Measurements from ENCODE around the gene SPIRE1. TPM values are rescaled to one million over a fixed set of nuclear protein-coding genes. Genes with fewer than 3 reads are reported as not detected.

The SPIRE1 gene
- total RNA-seq, 1 donor from 2014 or later, result 16.9 TPM

DNA sequence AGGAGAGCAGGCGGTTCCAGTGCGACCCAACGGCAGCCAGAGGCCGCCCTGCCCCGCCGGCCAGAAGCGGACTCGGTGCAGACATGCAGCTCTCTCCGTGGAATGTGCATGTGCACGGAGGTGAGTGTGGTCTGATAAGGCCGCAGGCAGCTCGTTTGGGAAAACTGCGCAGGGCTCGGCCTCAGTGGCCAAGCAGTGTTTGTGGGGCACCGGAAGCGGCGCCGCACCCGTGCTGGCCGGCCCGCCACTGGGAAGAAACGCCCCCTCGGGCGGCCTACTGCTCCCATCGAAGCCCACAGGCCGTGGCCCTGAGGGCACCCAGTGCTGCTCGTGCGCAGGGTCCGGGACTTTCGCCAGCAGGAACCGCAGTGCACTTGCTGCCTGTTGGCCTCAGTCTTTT, 225.0 kb downstream of the SPIRE1 start:
- no peak overlapping the region for H3K27ac ChIP-seq
- H3K9me3 ChIP-seq, result no peaks in the 10 kb centered on the region
- TF ChIP-seq, protein P1, sequence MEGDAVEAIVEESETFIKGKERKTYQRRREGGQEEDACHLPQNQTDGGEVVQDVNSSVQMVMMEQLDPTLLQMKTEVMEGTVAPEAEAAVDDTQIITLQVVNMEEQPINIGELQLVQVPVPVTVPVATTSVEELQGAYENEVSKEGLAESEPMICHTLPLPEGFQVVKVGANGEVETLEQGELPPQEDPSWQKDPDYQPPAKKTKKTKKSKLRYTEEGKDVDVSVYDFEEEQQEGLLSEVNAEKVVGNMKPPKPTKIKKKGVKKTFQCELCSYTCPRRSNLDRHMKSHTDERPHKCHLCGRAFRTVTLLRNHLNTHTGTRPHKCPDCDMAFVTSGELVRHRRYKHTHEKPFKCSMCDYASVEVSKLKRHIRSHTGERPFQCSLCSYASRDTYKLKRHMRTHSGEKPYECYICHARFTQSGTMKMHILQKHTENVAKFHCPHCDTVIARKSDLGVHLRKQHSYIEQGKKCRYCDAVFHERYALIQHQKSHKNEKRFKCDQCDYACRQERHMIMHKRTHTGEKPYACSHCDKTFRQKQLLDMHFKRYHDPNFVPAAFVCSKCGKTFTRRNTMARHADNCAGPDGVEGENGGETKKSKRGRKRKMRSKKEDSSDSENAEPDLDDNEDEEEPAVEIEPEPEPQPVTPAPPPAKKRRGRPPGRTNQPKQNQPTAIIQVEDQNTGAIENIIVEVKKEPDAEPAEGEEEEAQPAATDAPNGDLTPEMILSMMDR (IDR thresholded peaks at IDR 0.05), result no peak
- intact Hi-C loops (cut with DNase I), result no loop called here
- H3K4me1 ChIP-seq, result no peaks in the 10 kb centered on the region
- peaks cover 33 to 37% of the 10 kb centered on the region in 2 donors for H3K36me3 ChIP-seq
- no peaks in the 10 kb centered on the region for H3K27me3 ChIP-seq
- no peak overlapping the region for H3K4me3 ChIP-seq
- DNase-seq (ENCODE audit: low spot score in 2 of 2), result no peak

DNA sequence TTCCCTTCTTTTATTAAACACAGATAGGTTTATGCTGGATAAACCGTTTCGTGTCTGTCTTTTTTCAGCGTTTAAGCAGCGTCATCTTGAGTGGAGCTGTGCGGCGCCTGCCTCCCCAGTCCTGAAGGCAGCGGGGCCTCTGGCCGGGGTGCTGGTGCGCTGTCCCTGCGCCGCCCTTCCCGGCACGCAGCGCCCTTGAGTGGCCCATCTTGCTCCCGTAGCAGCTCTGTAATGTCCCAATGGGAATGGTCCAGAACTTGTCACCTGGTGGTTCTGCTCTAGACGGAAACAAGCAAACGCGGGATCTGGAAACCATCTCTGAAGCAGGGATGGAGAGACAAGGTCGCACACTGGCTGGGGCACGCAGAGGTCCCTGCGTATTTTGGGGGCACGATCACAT, 225.7 kb downstream of the SPIRE1 start:
- intact Hi-C loops (cut with DNase I), result no loop called here
- H3K27ac ChIP-seq, result no peak overlapping the region
- no peak for DNase-seq (ENCODE audit: low spot score in 2 of 2)
- no peaks in the 10 kb centered on the region for H3K27me3 ChIP-seq
- H3K4me1 ChIP-seq, result no peaks in the 10 kb centered on the region
- H3K9me3 ChIP-seq, result no peaks in the 10 kb centered on the region
- peaks cover 34 to 37% of the 10 kb centered on the region in 2 donors for H3K36me3 ChIP-seq
- TF ChIP-seq, protein P1 (IDR thresholded peaks at IDR 0.05), result no peak
- no peak overlapping the region for H3K4me3 ChIP-seq

DNA sequence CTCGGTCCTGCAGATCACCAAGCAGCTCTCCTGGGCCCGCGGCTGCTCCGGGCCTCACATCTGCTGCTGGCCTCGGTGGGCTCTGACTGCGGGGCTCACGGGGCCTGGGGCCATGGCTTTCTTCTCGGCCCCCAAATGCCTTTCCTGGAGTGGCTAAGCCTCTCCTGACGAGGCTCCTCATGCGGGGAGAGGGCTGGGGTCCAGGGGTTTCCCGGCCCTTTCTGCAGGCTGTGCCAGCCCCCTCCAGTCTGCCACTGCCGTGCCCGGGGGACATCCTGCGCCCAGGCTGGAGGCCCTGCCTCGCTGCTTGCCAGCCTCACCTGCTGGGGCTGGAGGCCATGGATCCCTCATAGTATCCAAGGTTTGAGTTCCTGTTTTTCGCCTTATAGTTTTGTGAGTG, 226.3 kb downstream of the SPIRE1 start:
- no peak for DNase-seq (ENCODE audit: low spot score in 2 of 2)
- H3K27ac ChIP-seq, result no peak overlapping the region
- no peak overlapping the region for H3K4me3 ChIP-seq
- no peaks in the 10 kb centered on the region for H3K27me3 ChIP-seq
- no peaks in the 10 kb centered on the region for H3K9me3 ChIP-seq
- TF ChIP-seq, protein P1 (IDR thresholded peaks at IDR 0.05), result no peak
- H3K36me3 ChIP-seq, result peaks cover 34 to 41% of the 10 kb centered on the region in 2 donors
- H3K4me1 ChIP-seq, result no peaks in the 10 kb centered on the region
- intact Hi-C loops (cut with DNase I), result no loop called here

DNA sequence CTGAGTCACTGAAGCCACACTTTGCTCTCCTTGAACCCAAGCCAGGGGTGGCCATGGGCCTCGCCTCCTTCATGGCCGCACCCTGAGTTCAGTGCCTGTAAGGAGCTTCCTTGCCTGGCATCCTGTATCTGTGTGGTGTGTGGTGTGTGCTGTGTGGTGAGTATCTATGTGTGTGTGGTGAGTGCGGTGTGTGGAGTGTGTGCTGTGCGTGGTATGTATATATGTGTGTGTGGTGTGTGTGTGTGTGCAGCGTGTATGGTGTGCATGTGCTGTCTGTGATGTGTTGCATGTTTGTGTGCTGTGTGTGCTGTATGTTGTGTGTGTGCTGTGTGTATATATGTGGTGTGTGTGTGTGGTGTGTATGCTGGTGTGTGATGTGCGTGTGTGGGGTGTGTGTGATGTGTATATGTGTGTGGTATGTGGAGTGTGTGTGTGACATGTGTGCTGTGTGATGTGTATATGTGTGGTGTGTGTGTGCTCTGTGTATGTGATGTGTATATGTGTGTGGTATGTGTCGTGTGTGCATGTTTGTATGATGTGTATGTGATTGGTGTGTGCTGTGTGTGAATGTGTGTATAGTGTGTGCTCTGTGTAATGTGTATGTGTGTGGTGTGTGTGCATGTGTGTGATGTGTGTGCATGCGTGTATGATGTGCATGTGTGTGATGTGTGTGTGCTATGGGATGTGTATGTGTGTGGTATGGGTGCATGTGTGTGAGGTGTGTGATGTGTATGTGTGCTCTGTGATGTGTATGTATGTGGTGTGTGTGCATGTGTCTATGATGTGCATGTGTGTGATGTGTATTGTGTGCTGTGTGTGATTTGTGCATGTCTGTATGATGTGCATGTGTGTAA, 227.5 kb downstream of the SPIRE1 start:
- no peak for DNase-seq (ENCODE audit: low spot score in 2 of 2)
- Histone ChIP-seq H3K27me3 (no peaks in the 10 kb centered on the region), H3K4me1 (no peaks in the 10 kb centered on the region), H3K4me3 (no peak overlapping the region), H3K27ac (no peak overlapping the region), H3K9me3 (no peaks in the 10 kb centered on the region), H3K36me3 (peaks cover 32 to 37% of the 10 kb centered on the region in 2 donors)
- TF ChIP-seq, protein P1 (IDR thresholded peaks at IDR 0.05), result no peak
- intact Hi-C loops (cut with DNase I), result no loop called here

DNA sequence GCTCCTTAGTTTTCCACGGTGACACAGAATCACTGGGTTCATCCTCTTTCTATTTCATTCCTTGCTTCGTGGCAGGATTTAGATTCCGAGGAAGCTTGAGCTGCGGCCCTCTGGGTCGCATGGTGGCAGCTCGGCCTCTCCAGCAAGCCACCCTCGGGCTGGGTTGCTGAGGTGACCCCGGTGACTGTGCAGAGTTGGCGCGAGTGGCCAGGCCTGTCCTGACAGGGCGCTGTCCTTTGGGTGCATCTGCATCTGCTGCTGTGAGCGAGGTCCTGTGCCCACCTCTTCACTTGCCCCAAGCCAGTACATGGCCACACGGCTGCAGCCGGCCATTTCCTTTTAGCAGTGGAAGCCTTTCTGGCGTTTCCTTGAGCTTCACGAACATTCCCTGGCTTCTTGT, 228.4 kb downstream of the SPIRE1 start:
- intact Hi-C loops (cut with DNase I), result no loop called here
- Histone ChIP-seq H3K9me3 (no peaks in the 10 kb centered on the region), H3K27me3 (no peaks in the 10 kb centered on the region), H3K36me3 (peaks cover 32 to 37% of the 10 kb centered on the region in 2 donors), H3K27ac (no peak overlapping the region), H3K4me3 (no peak overlapping the region), H3K4me1 (no peaks in the 10 kb centered on the region)
- no peak for DNase-seq (ENCODE audit: low spot score in 2 of 2)
- TF ChIP-seq, protein P1 (IDR thresholded peaks at IDR 0.05), result no peak

Measured in ascending aorta (tissue), 2 donors.